LNCAP (cell line): Measurements from ENCODE around the gene SLC15A4.

ENCODE experiments used
- CTCF ChIP-seq: fragments of 450-650 bp; IDR thresholded peaks from 2 replicates; pipeline ENCODE4 v1.5.1; 2017; ENCODE audit warnings: mild to moderate bottlenecking

Gene SLC15A4

GRCh38 chr12:128818065-128819022, 5.4 kb downstream of the SLC15A4 start:
- TF ChIP-seq CTCF = no peak

GRCh38 chr12:128817111-128818015, 6.4 kb downstream of the SLC15A4 start:
- TF ChIP-seq CTCF = no peak

- TF ChIP-seq CTCF = no peak
Measured at GRCh38 chr12:128816643-128816920, 7.2 kb downstream of the SLC15A4 start.

GRCh38 chr12:128815779-128816642, 7.7 kb downstream of the SLC15A4 start:
- no peak for TF ChIP-seq CTCF

GRCh38 chr12:128814411-128815261, 9.1 kb downstream of the SLC15A4 start:
- TF ChIP-seq CTCF = no peak

- no peak for TF ChIP-seq CTCF
Measured at GRCh38 chr12:128813883-128814282, 9.9 kb downstream of the SLC15A4 start.
